Liver (tissue), 9 donors: ENCODE results near the gene CZIB. TPM values are rescaled to one million over a fixed set of nuclear protein-coding genes. Genes with fewer than 3 reads are reported as not detected.

Source experiments
- DNase-seq: peaks from one replicate; pipeline ENCODE4 v3.0.0-alpha.2; 2017; ENCODE audit warnings: low spot score
- H3K27ac ChIP-seq, 2 donors: one replicate each; pipeline ENCODE4 v1.7.0; 2013; ENCODE audit warnings: inconsistent platforms in 2 of 2, low read length in 2 of 2, control low read depth in 1 of 2, low read depth in 1 of 2, mild to moderate bottlenecking in 1 of 2
- H3K27me3 ChIP-seq, 4 donors: one replicate each; pipeline versions ENCODE4 v1.6.1 to v1.7.0; 2013; ENCODE audit warnings: low read length in 3 of 4, inconsistent platforms in 1 of 4, mild to moderate bottlenecking in 1 of 4, moderate library complexity in 1 of 4; ENCODE audit not compliant: control insufficient read depth in 4 of 4, insufficient read depth in 4 of 4
- H3K36me3 ChIP-seq, 4 donors: one replicate each; pipeline versions ENCODE4 v1.6.1 to v1.7.0; 2013; ENCODE audit warnings: low read length in 3 of 4, mild to moderate bottlenecking in 3 of 4, low read depth in 1 of 4, moderate library complexity in 1 of 4; ENCODE audit not compliant: control insufficient read depth in 4 of 4, insufficient read depth in 3 of 4
- H3K4me1 ChIP-seq, 4 donors: one replicate each; pipeline versions ENCODE4 v1.6.1 to v1.7.0; 2013; ENCODE audit warnings: low read length in 3 of 4, mild to moderate bottlenecking in 3 of 4, moderate library complexity in 1 of 4; ENCODE audit not compliant: control insufficient read depth in 4 of 4, insufficient read depth in 4 of 4
- H3K4me3 ChIP-seq, 3 donors: one replicate each; pipeline versions ENCODE4 v1.6.1 to v1.7.0; 2013; ENCODE audit warnings: low read length in 3 of 3, control low read depth in 1 of 3, low read depth in 1 of 3, mild to moderate bottlenecking in 1 of 3
- H3K9ac ChIP-seq, 2 donors: one replicate each; pipeline ENCODE4 v1.7.0; 2013; ENCODE audit warnings: low read length in 2 of 2, mild to moderate bottlenecking in 2 of 2, moderate library complexity in 2 of 2, control low read depth in 1 of 2, low read depth in 1 of 2
- H3K9me3 ChIP-seq, 4 donors: one replicate each; pipeline versions ENCODE4 v1.6.1 to v1.7.0; 2013; ENCODE audit warnings: low read length in 3 of 4; ENCODE audit not compliant: control insufficient read depth in 4 of 4
- EGR1 ChIP-seq, 2 donors: IDR thresholded peaks; 2 replicates each; pipeline ENCODE4 v1.6.1; 2016 to 2018; ENCODE audit warnings: antibody characterized with exemption in 2 of 2, low read depth in 2 of 2
- FOXA1 ChIP-seq: IDR thresholded peaks from 2 replicates; pipeline ENCODE4 v1.6.1; 2016; ENCODE audit warnings: antibody characterized with exemption
- FOXA2 ChIP-seq: IDR thresholded peaks from 2 replicates; pipeline ENCODE4 v1.6.1; 2016; ENCODE audit warnings: antibody characterized with exemption
- GABPA ChIP-seq, 2 donors: IDR thresholded peaks in 1 of 2; conservative IDR thresholded peaks in 1 of 2; 2 replicates each; pipeline ENCODE4 v1.6.1; 2016; ENCODE audit warnings: antibody characterized with exemption in 2 of 2, mild to moderate bottlenecking in 1 of 2, moderate library complexity in 1 of 2
- HNF4A ChIP-seq, 2 donors: conservative IDR thresholded peaks; 2 replicates each; pipeline ENCODE4 v1.6.1; 2016; ENCODE audit warnings: antibody characterized with exemption in 2 of 2, mild to moderate bottlenecking in 2 of 2
- HNF4G ChIP-seq: IDR thresholded peaks from 2 replicates; pipeline ENCODE4 v1.6.1; 2016; ENCODE audit warnings: antibody characterized with exemption
- JUND ChIP-seq, 2 donors: IDR thresholded peaks; 2 replicates each; pipeline ENCODE4 v1.6.1; 2016; ENCODE audit warnings: antibody characterized with exemption in 2 of 2
- MAX ChIP-seq: IDR thresholded peaks from 2 replicates; pipeline ENCODE4 v1.6.1; 2016; ENCODE audit warnings: antibody characterized with exemption
- NR2F2 ChIP-seq: IDR thresholded peaks from 2 replicates; pipeline ENCODE4 v1.6.1; 2016; ENCODE audit warnings: antibody characterized with exemption
- RAD21 ChIP-seq, 2 donors: IDR thresholded peaks; 2 replicates each; pipeline ENCODE4 v1.6.1; 2016; ENCODE audit warnings: antibody characterized with exemption in 2 of 2, mild to moderate bottlenecking in 2 of 2
- RXRA ChIP-seq, 2 donors: IDR thresholded peaks; 2 replicates each; pipeline ENCODE4 v1.6.1; 2017 to 2018; ENCODE audit warnings: antibody characterized with exemption in 2 of 2, mild to moderate bottlenecking in 1 of 2
- TAF1 ChIP-seq: conservative IDR thresholded peaks from 2 replicates; pipeline ENCODE4 v1.6.1; 2016; ENCODE audit warnings: antibody characterized with exemption, mild to moderate bottlenecking
- ZBTB33 ChIP-seq: IDR thresholded peaks from 2 replicates; pipeline ENCODE4 v1.6.1; 2016; ENCODE audit warnings: antibody characterized with exemption
- WGBS: extraction: QIAGEN DNeasy Blood & Tissue Kit; methylation state at CpG from one replicate; pipeline ENCODE4 v1.1.7; 2013; 5-methylcytosine and 5-hydroxymethylcytosine counted together
- polyA plus RNA-seq, 2 donors: library from polyadenylated mRNA; stranded (reverse) in 1 of 2; unstranded in 1 of 2; fragments of 200-250 nt in 1 of 2; fragments of >200 nt in 1 of 2; fragmentation: Nextera tagmentation in 1 of 2; extraction: Ambion mirVana in 1 of 2; gene quantifications; one replicate each; pipeline versions ENCODE4 v1.2.1 to v1.2.3, GENCODE V29; 2013 to 2015
- total RNA-seq, 2 donors: library from RNA; depleted of rRNA; stranded (reverse); fragments of >200 nt; gene quantifications; one replicate each; pipeline ENCODE4 v1.2.3, GENCODE V29; 2014
- donor health status: healthy.
- donor health status: healthy.
- donor health status: healthy.
- donor health status: healthy.
- donor health status: healthy.

Gene CZIB
- total and polyA plus RNA-seq, 4 donors: 19.8 to 32.3 (median 25.4) TPM

DNA sequence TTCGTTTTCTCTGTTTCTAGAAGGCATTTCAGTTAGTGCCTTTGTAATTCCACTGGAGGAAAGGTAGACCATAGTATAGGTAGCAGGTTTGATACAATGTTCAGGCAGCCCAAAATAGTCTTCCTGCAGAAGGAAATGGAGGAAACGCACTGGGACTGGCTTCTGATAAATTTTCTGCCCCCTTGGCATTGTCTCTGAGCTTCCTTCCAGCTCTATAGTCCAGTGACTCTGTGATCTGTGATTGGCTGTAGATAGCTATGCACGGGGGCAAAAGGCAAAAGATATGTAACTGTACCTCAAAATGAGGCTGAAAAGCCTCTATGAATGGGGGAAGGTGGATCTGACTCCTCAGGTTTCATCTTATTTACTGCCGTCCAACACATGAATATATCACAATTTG lies 23.7 kb upstream of the CZIB start:
- WGBS: 61% methylated on average over 4 of the region's 4 CpGs
- no peak for DNase-seq
- no peak overlapping the region for H3K9ac ChIP-seq
- no peaks in the 10 kb centered on the region for H3K4me1 ChIP-seq
- TF ChIP-seq RXRA (IDR thresholded peaks at IDR 0.05) (no peak), HNF4G (no peak), GABPA (IDR thresholded peaks at IDR 0.05 in 1 of 2, conservative IDR thresholded peaks at IDR 0.05 in 1 of 2) (no peak), EGR1 (IDR thresholded peaks at IDR 0.05; ENCODE audit: low read depth in 2 of 2) (no peak), ZBTB33 (no peak), TAF1 (no peak), FOXA1 (no peak), FOXA2 (no peak), NR2F2 (no peak), JUND (IDR thresholded peaks at IDR 0.05) (no peak), RAD21 (IDR thresholded peaks at IDR 0.05) (no peak)
- H3K36me3 ChIP-seq: no peaks in the 10 kb centered on the region
- H3K27me3 ChIP-seq: no peaks in the 10 kb centered on the region
- H3K4me3 ChIP-seq: no peak overlapping the region
- H3K27ac ChIP-seq: no peak overlapping the region
- H3K9me3 ChIP-seq: no peaks in the 10 kb centered on the region

DNA sequence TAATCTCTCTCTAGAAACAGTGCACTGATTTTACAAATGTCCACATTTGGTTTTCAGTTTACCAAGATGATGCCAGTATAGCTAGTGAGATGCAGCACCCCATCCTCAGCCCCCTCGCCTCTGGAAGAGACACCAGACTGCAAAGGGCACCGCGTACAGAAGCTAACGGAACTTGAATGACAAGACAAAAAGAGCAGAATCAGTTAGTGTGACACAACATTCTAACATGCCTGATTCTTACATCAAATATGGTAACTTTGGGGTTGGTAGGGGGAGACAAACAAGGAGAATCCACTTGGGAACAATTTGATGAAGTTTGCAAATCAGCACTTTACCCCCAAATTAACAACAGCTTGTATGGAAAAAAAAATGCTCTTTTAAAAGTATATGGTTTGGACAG lies 21.9 kb upstream of the CZIB start:
- TF ChIP-seq HNF4A (conservative IDR thresholded peaks at IDR 0.05) (no peak), MAX (no peak)
- no peaks in the 10 kb centered on the region for H3K27me3 ChIP-seq
- H3K36me3 ChIP-seq: no peaks in the 10 kb centered on the region
- no peaks in the 10 kb centered on the region for H3K9me3 ChIP-seq
- H3K4me3 ChIP-seq: no peak overlapping the region
- DNase-seq: no peak
- no peak overlapping the region for H3K9ac ChIP-seq
- no peak overlapping the region for H3K27ac ChIP-seq
- WGBS: 77% methylated on average over 4 of the region's 4 CpGs
- H3K4me1 ChIP-seq: peaks cover 3 to 11% (median 5%) of the 10 kb centered on the region in 4 donors

DNA sequence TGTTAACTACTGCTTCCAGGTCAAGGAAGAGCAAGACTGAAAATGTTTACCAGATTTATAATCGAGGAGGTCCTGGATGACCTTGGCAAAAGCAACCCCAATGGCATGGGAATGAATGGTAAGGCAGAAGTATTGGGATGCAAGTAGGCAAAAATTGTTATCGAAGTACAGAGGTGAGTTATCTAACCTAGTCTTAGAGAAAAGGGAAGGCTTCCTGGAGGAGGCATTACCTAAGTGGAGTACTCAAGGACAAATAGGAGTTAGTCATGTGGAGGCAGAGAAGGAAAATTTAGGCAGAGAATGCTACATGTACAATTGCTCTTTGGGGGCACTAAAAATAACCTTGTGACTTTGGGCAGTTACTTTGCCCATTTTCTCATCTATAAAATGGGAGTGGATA lies 21.4 kb upstream of the CZIB start:
- H3K36me3 ChIP-seq: no peaks in the 10 kb centered on the region
- H3K27ac ChIP-seq: no peak overlapping the region

More for the DNA sequence above, 21.4 kb upstream of the CZIB start:
- no peak overlapping the region for H3K9ac ChIP-seq
- 83% methylated on average over 2 of the region's 2 CpGs for WGBS
- H3K4me1 ChIP-seq: peaks cover 7 to 16% (median 10%) of the 10 kb centered on the region in 4 donors
- H3K4me3 ChIP-seq: no peak overlapping the region
- no peak for TF ChIP-seq RAD21 (IDR thresholded peaks at IDR 0.05)
- no peaks in the 10 kb centered on the region for H3K9me3 ChIP-seq
- no peaks in the 10 kb centered on the region for H3K27me3 ChIP-seq
- DNase-seq: no peak
